IMR-90 (cell line): ENCODE results near the gene VPS33B. TPM values are rescaled to one million over a fixed set of nuclear protein-coding genes. Genes with fewer than 3 reads are reported as not detected.

Experiments used
- ATAC-seq: fragments of 200-7000 bp; cut with Tn5 transposase; 2 replicates; pipeline ENCODE4 v1.9.1; 2020; ENCODE audit warnings: low read depth, mild to moderate bottlenecking, moderate library complexity
- BruUV-seq: library from RNA; stranded (reverse); fragments of 400-500 nt; replicated peaks from 2 replicates; lab custom pipeline; 2021; lab: Mats Ljungman, UMichigan
- CTCF ChIA-PET: fragments of 300-600 bp; formaldehyde crosslinking; extraction: SDS; loops from one replicate; lab custom pipeline; 2021; ENCODE audit warnings: antibody characterized with exemption; lab: Yijun Ruan, JAX
- POLR2A ChIA-PET: fragments of 300-600 bp; sonication (Branson Sonifier 250); formaldehyde crosslinking; loops from one replicate; lab custom pipeline; 2022; ENCODE audit warnings: antibody characterized with exemption; ENCODE audit not compliant: unreplicated experiment; lab: Charles Lee
- DNase-seq: peaks from one replicate; pipeline ENCODE4 v3.0.0; 2013
- H2AFZ ChIP-seq: replicated peaks from 2 replicates; pipeline ENCODE3; 2013; ENCODE audit warnings: low read length, mild to moderate bottlenecking; ENCODE audit not compliant: poor library complexity
- H2AK5ac ChIP-seq: 2 replicates; pipeline ENCODE4 v1.6.1; 2013; ENCODE audit warnings: low read depth, low read length, inconsistent platforms
- H2AK9ac ChIP-seq: replicated peaks from 2 replicates; pipeline ENCODE3; 2013; ENCODE audit warnings: mild to moderate bottlenecking, low read depth, low read length, moderate library complexity; ENCODE audit not compliant: poor library complexity
- H2BK120ac ChIP-seq: 2 replicates; pipeline ENCODE4 v1.6.1; 2013; ENCODE audit warnings: low read depth, low read length, inconsistent platforms
- H2BK15ac ChIP-seq: 3 replicates; pipeline ENCODE4 v1.6.1; 2013; ENCODE audit warnings: low read depth, low read length, inconsistent platforms
- H2BK20ac ChIP-seq: 2 replicates; pipeline ENCODE4 v1.6.1; 2013; ENCODE audit warnings: low read depth, mild to moderate bottlenecking, inconsistent platforms, low read length, moderate library complexity
- H2BK5ac ChIP-seq: 2 replicates; pipeline ENCODE4 v1.6.1; 2013; ENCODE audit warnings: mild to moderate bottlenecking, low read depth, low read length, inconsistent platforms; ENCODE audit not compliant: poor library complexity, severe bottlenecking
- H3K14ac ChIP-seq: replicated peaks from 2 replicates; pipeline ENCODE4 v1.6.1; 2013; ENCODE audit warnings: low read depth, low read length, inconsistent platforms
- H3K18ac ChIP-seq: 2 replicates; pipeline ENCODE4 v1.6.1; 2013; ENCODE audit warnings: low read depth, low read length, control low read depth
- H3K23ac ChIP-seq: 2 replicates; pipeline ENCODE4 v1.6.1; 2013; ENCODE audit warnings: low read depth, low read length, inconsistent platforms
- H3K27ac ChIP-seq: 2 replicates; pipeline ENCODE4 v1.5.1; 2013; ENCODE audit warnings: mild to moderate bottlenecking, control low read depth, low read length; ENCODE audit not compliant: insufficient read depth
- H3K27me3 ChIP-seq: 2 replicates; pipeline ENCODE4 v1.6.1; 2013; ENCODE audit warnings: low read length; ENCODE audit not compliant: control insufficient read depth, insufficient read depth
- H3K36me3 ChIP-seq: 2 replicates; pipeline ENCODE4 v1.6.1; 2013; ENCODE audit warnings: low read length, mixed read lengths; ENCODE audit not compliant: control insufficient read depth, insufficient read depth
- H3K4ac ChIP-seq: 2 replicates; pipeline ENCODE4 v1.6.1; 2013; ENCODE audit warnings: low read depth, low read length, inconsistent platforms
- H3K4me1 ChIP-seq: 2 replicates; pipeline ENCODE4 v1.6.1; 2013; ENCODE audit warnings: low read length, mixed read lengths; ENCODE audit not compliant: control insufficient read depth, insufficient read depth
- H3K4me2 ChIP-seq: 2 replicates; pipeline ENCODE4 v1.6.1; 2013; ENCODE audit warnings: low read depth, mild to moderate bottlenecking, control low read depth, low read length, moderate library complexity
- H3K4me3 ChIP-seq: 2 replicates; pipeline ENCODE4 v1.5.1; 2013; ENCODE audit warnings: low read depth, mild to moderate bottlenecking, control low read depth, low read length, moderate library complexity; ENCODE audit not compliant: insufficient read depth
- H3K56ac ChIP-seq: 2 replicates; pipeline ENCODE4 v1.6.1; 2013; ENCODE audit warnings: low read length, inconsistent platforms; ENCODE audit not compliant: insufficient read depth; ENCODE audit errors: extremely low read depth
- H3K79me1 ChIP-seq, 2 experiments: 2 replicates each; pipeline ENCODE4 v1.6.1; 2013; ENCODE audit warnings: low read length in 2 of 2, inconsistent platforms in 1 of 2, low read depth in 1 of 2
- H3K9ac ChIP-seq: 2 replicates; pipeline ENCODE4 v1.6.1; 2013; ENCODE audit warnings: low read depth, low read length, control low read depth
- H3K9me1 ChIP-seq: 2 replicates; pipeline ENCODE4 v1.6.1; 2013; ENCODE audit warnings: low read length, inconsistent platforms; ENCODE audit not compliant: insufficient read depth
- H3K9me3 ChIP-seq: 2 replicates; pipeline ENCODE4 v1.6.1; 2013; ENCODE audit warnings: low read length; ENCODE audit not compliant: control insufficient read depth, insufficient read depth
- H4K20me1 ChIP-seq: 2 replicates; pipeline ENCODE4 v1.6.1; 2013; ENCODE audit warnings: low read length, inconsistent platforms; ENCODE audit not compliant: insufficient read depth
- H4K5ac ChIP-seq: 2 replicates; pipeline ENCODE4 v1.6.1; 2013; ENCODE audit warnings: mild to moderate bottlenecking, low read depth, low read length, control low read depth
- H4K8ac ChIP-seq, 2 experiments: 2 replicates each; pipeline ENCODE4 v1.6.1; 2013; ENCODE audit warnings: low read depth in 2 of 2, low read length in 2 of 2, control low read depth in 1 of 2, inconsistent platforms in 1 of 2
- H4K91ac ChIP-seq: 2 replicates; pipeline ENCODE4 v1.6.1; 2013; ENCODE audit warnings: low read depth, low read length, inconsistent platforms; ENCODE audit not compliant: insufficient read depth
- BHLHE40 ChIP-seq: fragments of 150-350 bp; IDR thresholded peaks from 2 replicates; pipeline ENCODE4 v1.6.1; 2016; ENCODE audit warnings: mild to moderate bottlenecking, low read depth, low read length
- CEBPB ChIP-seq: IDR thresholded peaks from 2 replicates; pipeline ENCODE4 v1.6.1; 2012; ENCODE audit warnings: low read depth, low read length, improper control_type of control experiment
- CHD1 ChIP-seq: IDR thresholded peaks from 2 replicates; pipeline ENCODE4 v1.6.1; 2012; ENCODE audit warnings: low read depth, low read length, improper control_type of control experiment
- CTCF ChIP-seq: conservative IDR thresholded peaks from 2 replicates; pipeline ENCODE4 v1.5.1; 2012; ENCODE audit warnings: mild to moderate bottlenecking, low read depth, low read length, improper control_type of control experiment
- FOS ChIP-seq: fragments of 150-350 bp; IDR thresholded peaks from 2 replicates; pipeline ENCODE4 v1.6.1; 2016; ENCODE audit warnings: low read depth, low read length
- MAFK ChIP-seq: IDR thresholded peaks from 2 replicates; pipeline ENCODE4 v1.6.1; 2012; ENCODE audit warnings: low read depth, low read length, improper control_type of control experiment
- MAZ ChIP-seq: IDR thresholded peaks from 2 replicates; pipeline ENCODE4 v1.6.1; 2012; ENCODE audit warnings: low read depth, mild to moderate bottlenecking, low read length, improper control_type of control experiment, moderate library complexity, borderline replicate concordance
- MXI1 ChIP-seq: IDR thresholded peaks from 2 replicates; pipeline ENCODE4 v1.6.1; 2012; ENCODE audit warnings: low read depth, mild to moderate bottlenecking, low read length, moderate library complexity, borderline replicate concordance
- NFE2L2 ChIP-seq: fragments of 150-350 bp; IDR thresholded peaks from 2 replicates; pipeline ENCODE4 v1.6.1; 2016; ENCODE audit warnings: low read depth, mild to moderate bottlenecking, low read length
- POLR2A ChIP-seq: IDR thresholded peaks from 2 replicates; pipeline ENCODE4 v1.6.1; 2012; ENCODE audit warnings: mild to moderate bottlenecking, low read depth, low read length
- RAD21 ChIP-seq: IDR thresholded peaks from 2 replicates; pipeline ENCODE4 v1.6.1; 2012; ENCODE audit warnings: low read length, improper control_type of control experiment
- RCOR1 ChIP-seq: IDR thresholded peaks from 2 replicates; pipeline ENCODE4 v1.6.1; 2012; ENCODE audit warnings: mild to moderate bottlenecking, low read length, improper control_type of control experiment; ENCODE audit not compliant: insufficient replicate concordance
- RFX5 ChIP-seq: IDR thresholded peaks from 2 replicates; pipeline ENCODE4 v1.8.0; 2012; ENCODE audit warnings: low read depth, mild to moderate bottlenecking, low read length, moderate library complexity
- SMC3 ChIP-seq: fragments of 150-350 bp; IDR thresholded peaks from 2 replicates; pipeline ENCODE4 v1.6.1; 2016; ENCODE audit warnings: low read depth, mild to moderate bottlenecking, antibody characterized with exemption, low read length, moderate library complexity
- WGBS, 2 experiments: methylation state at CpG; one replicate each; pipeline versions ENCODE4 v1.1.5 to v1.1.7; 2013; ENCODE audit warnings: missing lambda C conversion rate in 2 of 2; ENCODE audit not compliant: insufficient read length in 1 of 2; ENCODE audit errors: extremely low coverage in 2 of 2; 5-methylcytosine and 5-hydroxymethylcytosine counted together
- dilution Hi-C: fragments of 300-500 bp; cut with HindIII; formaldehyde crosslinking; loops from one replicate; pipeline ENCODE4 v1.14.3; 2018; ENCODE audit warnings: low sequenced_read_pairs; ENCODE audit not compliant: unreplicated experiment
- in situ Hi-C: fragments of 300-500 bp; cut with MboI; formaldehyde crosslinking; loops from 3 replicates; pipeline ENCODE4 v1.14.3; 2019; ENCODE audit warnings: low sequenced_read_pairs, inconsistent platforms, mixed read lengths
- intact Hi-C: fragments of 100-400 bp; cut with micrococcal nuclease; formaldehyde crosslinking; loops from 2 replicates; pipeline ENCODE4 v1.10.0; 2022
- polyA plus RNA-seq, 3 experiments: library from polyadenylated mRNA; depleted of rRNA; stranded (reverse); fragments of >200 nt; gene quantifications; 2 replicates each; pipeline ENCODE4 v1.2.3, GENCODE V29; 2012; ENCODE audit warnings: low replicate concordance in 1 of 3
- total RNA-seq: library from RNA; depleted of rRNA; stranded (reverse); fragments of >200 nt; gene quantifications from 2 replicates; pipeline ENCODE4 v1.2.3, GENCODE V29; 2012
- TF ChIP-seq, protein P1 (sequence below): fragments of 150-350 bp; IDR thresholded peaks from 2 replicates; pipeline ENCODE4 v1.6.1; 2017; ENCODE audit warnings: mild to moderate bottlenecking, antibody characterized with exemption, low read length, low read depth
- TF ChIP-seq, protein P2 (sequence below): fragments of 150-350 bp; IDR thresholded peaks from 2 replicates; pipeline ENCODE4 v1.6.1; 2016; ENCODE audit warnings: low read depth, mild to moderate bottlenecking, low read length, moderate library complexity, borderline replicate concordance

Gene VPS33B
- total and polyA plus RNA-seq, 2 of the 4 experiments (the other 2 are of a cell fraction): 9.0 to 11.3 TPM

- no peak overlapping the region for H2AFZ ChIP-seq
- no TSS peak for BruUV-seq
- no peak overlapping the region for H3K23ac ChIP-seq
- TF ChIP-seq NFE2L2: no peak
- TF ChIP-seq POLR2A: no peak
- TF ChIP-seq RAD21: no peak
- no peak for TF ChIP-seq BHLHE40
- TF ChIP-seq CEBPB: no peak
- TF ChIP-seq CTCF: no peak
- no peak for TF ChIP-seq MXI1
- no peak for TF ChIP-seq RCOR1
- TF ChIP-seq CHD1: no peak
- TF ChIP-seq, protein P1, sequence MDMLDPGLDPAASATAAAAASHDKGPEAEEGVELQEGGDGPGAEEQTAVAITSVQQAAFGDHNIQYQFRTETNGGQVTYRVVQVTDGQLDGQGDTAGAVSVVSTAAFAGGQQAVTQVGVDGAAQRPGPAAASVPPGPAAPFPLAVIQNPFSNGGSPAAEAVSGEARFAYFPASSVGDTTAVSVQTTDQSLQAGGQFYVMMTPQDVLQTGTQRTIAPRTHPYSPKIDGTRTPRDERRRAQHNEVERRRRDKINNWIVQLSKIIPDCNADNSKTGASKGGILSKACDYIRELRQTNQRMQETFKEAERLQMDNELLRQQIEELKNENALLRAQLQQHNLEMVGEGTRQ: no peak
- TF ChIP-seq SMC3: no peak
- TF ChIP-seq FOS: no peak
- no peak for TF ChIP-seq RFX5
- no peak for TF ChIP-seq MAZ
- TF ChIP-seq, protein P2, sequence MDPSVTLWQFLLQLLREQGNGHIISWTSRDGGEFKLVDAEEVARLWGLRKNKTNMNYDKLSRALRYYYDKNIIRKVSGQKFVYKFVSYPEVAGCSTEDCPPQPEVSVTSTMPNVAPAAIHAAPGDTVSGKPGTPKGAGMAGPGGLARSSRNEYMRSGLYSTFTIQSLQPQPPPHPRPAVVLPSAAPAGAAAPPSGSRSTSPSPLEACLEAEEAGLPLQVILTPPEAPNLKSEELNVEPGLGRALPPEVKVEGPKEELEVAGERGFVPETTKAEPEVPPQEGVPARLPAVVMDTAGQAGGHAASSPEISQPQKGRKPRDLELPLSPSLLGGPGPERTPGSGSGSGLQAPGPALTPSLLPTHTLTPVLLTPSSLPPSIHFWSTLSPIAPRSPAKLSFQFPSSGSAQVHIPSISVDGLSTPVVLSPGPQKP: no peak
- TF ChIP-seq MAFK: no peak
- no peak for DNase-seq
- no peak overlapping the region for H2AK9ac ChIP-seq
- dilution Hi-C loops (no loop called here), intact Hi-C loops (no loop called here), in situ Hi-C loops (no loop called here)
- no peaks in the 10 kb centered on the region for H3K27me3 ChIP-seq
- WGBS, 2 experiments: no CpG with 5 or more reads among the region's 4 CpGs
- H4K8ac ChIP-seq: no peak overlapping the region
- H3K79me1 ChIP-seq: peaks cover 6 to 27% of the 10 kb centered on the region in 2 experiments
- no peaks in the 10 kb centered on the region for H3K9me3 ChIP-seq
- H3K9ac ChIP-seq: no peak overlapping the region
- H4K5ac ChIP-seq: no peak overlapping the region
- peaks cover 27% of the 10 kb centered on the region for H3K36me3 ChIP-seq
- H3K4me1 ChIP-seq: peaks cover 6% of the 10 kb centered on the region
- ChIA-PET POLR2A (no interaction called here), CTCF (no interaction called here)
- H3K18ac ChIP-seq: no peak overlapping the region
- H3K4ac ChIP-seq: no peak overlapping the region
- no peak for ATAC-seq
- H3K4me2 ChIP-seq: no peak overlapping the region
- H2BK20ac ChIP-seq: no peak overlapping the region
- H2BK5ac ChIP-seq: no peak overlapping the region
- H4K91ac ChIP-seq: no peak overlapping the region
- H3K56ac ChIP-seq: no peak overlapping the region
- no peaks in the 10 kb centered on the region for H3K9me1 ChIP-seq
- no peak overlapping the region for H2BK15ac ChIP-seq
- H3K14ac ChIP-seq: no peak overlapping the region
- no peak overlapping the region for H2BK120ac ChIP-seq
- no peak overlapping the region for H2AK5ac ChIP-seq
- no peaks in the 10 kb centered on the region; the same call in 1 of the 2 replicates for H4K20me1 ChIP-seq
- no peak overlapping the region for H3K4me3 ChIP-seq
- H3K27ac ChIP-seq: no peak overlapping the region
These were observed 60.4 kb downstream of the VPS33B start for GRCh38 chr15:90962021-90962420.
